HepG2 (cell line): ENCODE measurements around the gene FAM219A. TPM values are rescaled to one million over a fixed set of nuclear protein-coding genes. Genes with fewer than 3 reads are reported as not detected.

Source experiments
- ATAC-seq: fragments of 200-7000 bp; cut with Tn5 transposase; 3 replicates; pipeline ENCODE4 v1.9.1; 2020; ENCODE audit warnings: mild to moderate bottlenecking, moderate library complexity
- BruUV-seq: library from RNA; stranded (reverse); fragments of 400-500 nt; replicated peaks from 2 replicates; lab custom pipeline; 2021; lab: Mats Ljungman, UMichigan
- CTCF ChIA-PET: fragments of 300-600 bp; formaldehyde crosslinking; extraction: SDS; loops from one replicate; lab custom pipeline; 2021; ENCODE audit warnings: low total read pairs, inconsistent platforms, low intra/inter-chr PET ratio; lab: Yijun Ruan, JAX
- POLR2A ChIA-PET: fragments of 350-600 bp; sonication (Branson Sonifier 250); formaldehyde crosslinking; loops from one replicate; lab custom pipeline; 2020; ENCODE audit warnings: antibody characterized with exemption, inconsistent platforms; lab: Yijun Ruan, JAX
- DNase-seq: peaks from one replicate; pipeline ENCODE4 v3.0.0-alpha.2; 2015; ENCODE audit warnings: low spot score
- FAIRE-seq: peaks from 3 replicates; lab custom pipeline; 2011; peaks lifted over from hg19 to GRCh38; lab: Jason Lieb, UNC
- H2AFZ ChIP-seq: one replicate; pipeline ENCODE4 v1.6.1; 2011; ENCODE audit warnings: low read length, inconsistent platforms
- H3K27ac ChIP-seq: fragments of 300-600 bp; 3 replicates; pipeline ENCODE4 v1.8.0; 2011; ENCODE audit warnings: mixed run types, mild to moderate bottlenecking, mixed read lengths, low read length, inconsistent platforms; ENCODE audit not compliant: insufficient read depth; ENCODE audit errors: extremely low read length
- H3K27me3 ChIP-seq, 2 experiments: fragments of 200-600 bp in 1 of 2; 2 replicates in 1 of 2; 3 replicates in 1 of 2; pipeline versions ENCODE4 v1.6.0 to v1.8.0; 2011; ENCODE audit warnings: low read length in 2 of 2, mild to moderate bottlenecking in 2 of 2, moderate library complexity in 2 of 2, inconsistent platforms in 1 of 2; ENCODE audit not compliant: insufficient read depth in 2 of 2, control insufficient read depth in 1 of 2
- H3K36me3 ChIP-seq, 2 experiments: fragments of 200-600 bp in 1 of 2; replicated peaks in 1 of 2; 2 replicates in 1 of 2; 3 replicates in 1 of 2; pipeline versions ENCODE4 v1.5.1 to v1.8.0; 2011; ENCODE audit warnings: low read length in 2 of 2, inconsistent platforms in 1 of 2; ENCODE audit not compliant: insufficient read depth in 2 of 2, control insufficient read depth in 1 of 2
- H3K4me1 ChIP-seq: 2 replicates; pipeline ENCODE4 v1.5.1; 2012; ENCODE audit warnings: low read length, inconsistent platforms; ENCODE audit not compliant: insufficient read depth
- H3K4me2 ChIP-seq: 2 replicates; pipeline ENCODE4 v1.6.0; 2011; ENCODE audit warnings: low read depth, low read length, inconsistent platforms
- H3K4me3 ChIP-seq, 3 experiments: fragments of 200-600 bp in 1 of 3; sonication (generic), shearing (Covaris generic) in 1 of 3; replicated peaks in 1 of 3; 2 replicates each; pipeline ENCODE4 v1.5.1; 2011 to 2016; ENCODE audit warnings: low read length in 3 of 3, inconsistent platforms in 2 of 3, low read depth in 2 of 3, mild to moderate bottlenecking in 2 of 3, control low read depth in 1 of 3, mixed read lengths in 1 of 3; ENCODE audit not compliant: insufficient read depth in 1 of 3
- H3K79me2 ChIP-seq: one replicate; pipeline ENCODE4 v1.6.1; 2011; ENCODE audit warnings: low read length, inconsistent platforms; ENCODE audit not compliant: insufficient read depth
- H3K9ac ChIP-seq: 2 replicates; pipeline ENCODE4 v1.6.0; 2011; ENCODE audit warnings: mild to moderate bottlenecking, low read depth, low read length, inconsistent platforms; ENCODE audit not compliant: insufficient read depth
- H3K9me3 ChIP-seq: 2 replicates; pipeline ENCODE4 v1.5.1; 2012; ENCODE audit warnings: mild to moderate bottlenecking, low read length
- H4K20me1 ChIP-seq: 2 replicates; pipeline ENCODE4 v1.6.0; 2011; ENCODE audit warnings: inconsistent platforms, mild to moderate bottlenecking, low read length, moderate library complexity; ENCODE audit not compliant: insufficient read depth
- FOSL2 ChIP-seq: sonication (generic); formaldehyde crosslinking; IDR thresholded peaks from 2 replicates; pipeline ENCODE4 v1.4.0; 2020; ENCODE audit warnings: missing genetic modification reagents
- HDAC2 ChIP-seq: sonication (generic); formaldehyde crosslinking; IDR thresholded peaks from 2 replicates; pipeline ENCODE4 v1.4.0; 2020; ENCODE audit warnings: missing genetic modification reagents
- KDM6A ChIP-seq: IDR thresholded peaks from 2 replicates; pipeline ENCODE4 v1.6.1; 2016; ENCODE audit warnings: low read depth
- MTERF4 ChIP-seq: sonication (generic); formaldehyde crosslinking; IDR thresholded peaks from 2 replicates; pipeline ENCODE4 v1.8.0; 2023; ENCODE audit warnings: mild to moderate bottlenecking, missing genetic modification reagents
- RELA ChIP-seq: sonication (generic); formaldehyde crosslinking; IDR thresholded peaks from 2 replicates; pipeline ENCODE4 v1.4.0; 2020; ENCODE audit warnings: missing genetic modification reagents
- SRY ChIP-seq: sonication (generic); formaldehyde crosslinking; IDR thresholded peaks from 2 replicates; pipeline ENCODE4 v1.8.0; 2022; ENCODE audit warnings: mild to moderate bottlenecking, missing genetic modification reagents
- XBP1 ChIP-seq: sonication (generic); formaldehyde crosslinking; IDR thresholded peaks from 2 replicates; pipeline ENCODE4 v1.5.0; 2020; ENCODE audit warnings: missing genetic modification reagents
- YEATS4 ChIP-seq: sonication (generic); formaldehyde crosslinking; IDR thresholded peaks from 2 replicates; pipeline ENCODE4 v1.4.0; 2020; ENCODE audit warnings: missing genetic modification reagents, borderline replicate concordance
- ZBTB3 ChIP-seq: sonication (generic); formaldehyde crosslinking; IDR thresholded peaks from 2 replicates; pipeline ENCODE4 v1.4.0; 2020; ENCODE audit warnings: low read depth, mild to moderate bottlenecking, moderate library complexity, missing genetic modification reagents, borderline replicate concordance
- ZNF329 ChIP-seq: sonication (generic); formaldehyde crosslinking; IDR thresholded peaks from 2 replicates; pipeline ENCODE4 v1.9.0; 2021; ENCODE audit warnings: low read depth, mild to moderate bottlenecking, missing genetic modification reagents
- ZNF597 ChIP-seq: sonication (generic); formaldehyde crosslinking; IDR thresholded peaks from 2 replicates; pipeline ENCODE4 v1.5.0; 2020; ENCODE audit warnings: missing genetic modification reagents
- ZNF615 ChIP-seq: sonication (generic); formaldehyde crosslinking; IDR thresholded peaks from 2 replicates; pipeline ENCODE4 v1.5.0; 2020; ENCODE audit warnings: mild to moderate bottlenecking, missing genetic modification reagents, borderline replicate concordance
- ZNF839 ChIP-seq: sonication (generic); formaldehyde crosslinking; IDR thresholded peaks from 2 replicates; pipeline ENCODE4 v1.4.0; 2020; ENCODE audit warnings: missing genetic modification reagents, mild to moderate bottlenecking, borderline replicate concordance
- WGBS: methylation state at CpG from one replicate; pipeline ENCODE4 v1.1.6; 2017; ENCODE audit warnings: low lambda C conversion rate; 5-methylcytosine and 5-hydroxymethylcytosine counted together
- in situ Hi-C: cut with HindIII; loops from 2 replicates; pipeline ENCODE4 v1.10.0; 2017; ENCODE audit warnings: low pct_unique_long_range_greater_than_20kb; ENCODE audit not compliant: extremely low pct_ligation_motif_present
- intact Hi-C: fragments of 100-400 bp; cut with micrococcal nuclease; formaldehyde crosslinking; loops from one replicate; pipeline ENCODE4 v1.10.0; 2022; ENCODE audit not compliant: unreplicated experiment
- polyA plus RNA-seq, 8 experiments: library from polyadenylated mRNA; depleted of rRNA in 3 of 8; stranded (reverse) in 7 of 8; unstranded in 1 of 8; fragments of >200 nt; fragmentation: Illumina TruSeq in 4 of 8; extraction: Trizol in 4 of 8; gene quantifications; 2 replicates each; pipeline versions ENCODE4 v1.2.1 to v1.2.3, GENCODE V29; 2011 to 2016; ENCODE audit warnings: low read depth in 4 of 8, missing spikeins in 1 of 8, mixed read lengths in 1 of 8; ENCODE audit not compliant: insufficient read depth in 1 of 8
- total RNA-seq, 5 experiments: library from RNA; depleted of rRNA; stranded (reverse); fragments of >200 nt; fragmentation: Illumina TruSeq; extraction: Trizol; gene quantifications; 2 replicates each; pipeline ENCODE4 v1.2.3, GENCODE V29; 2016; ENCODE audit warnings: low read depth in 1 of 5
- TF ChIP-seq, protein P1 (sequence below): sonication (generic); formaldehyde crosslinking; conservative IDR thresholded peaks from 2 replicates; pipeline ENCODE4 v1.4.0; 2020; ENCODE audit warnings: missing genetic modification reagents
- TF ChIP-seq, protein P2 (sequence below): sonication (generic); formaldehyde crosslinking; IDR thresholded peaks from 2 replicates; pipeline ENCODE4 v1.5.0; 2020; ENCODE audit warnings: mild to moderate bottlenecking, missing genetic modification reagents
- TF ChIP-seq, protein P3 (sequence below): sonication (generic); formaldehyde crosslinking; IDR thresholded peaks from 2 replicates; pipeline ENCODE4 v1.4.0; 2020; ENCODE audit warnings: missing genetic modification reagents

The FAM219A gene
- total and polyA plus RNA-seq, 2 of the 13 experiments (the other 11 are each of a cell fraction or from before 2014, with no cell fraction given), result 3.9 to 6.4 TPM

- FAIRE-seq (no peak), DNase-seq (no peak), ATAC-seq (no peak)
- no peaks in the 10 kb centered on the region for H4K20me1 ChIP-seq
- CTCF ChIA-PET, result no interaction called here
- no peaks in the 10 kb centered on the region for H3K4me1 ChIP-seq
- no peak overlapping the region for H3K4me3 ChIP-seq
- 84% methylated on average over 9 of the region's 12 CpGs for WGBS
- no peak overlapping the region for H3K27ac ChIP-seq
- H3K27me3 ChIP-seq, result no peaks in the 10 kb centered on the region
- H3K4me2 ChIP-seq, result no peak overlapping the region
- POLR2A ChIA-PET, result no interaction called here
- TF ChIP-seq YEATS4 (CRISPR knock-in tag), result no peak
- TF ChIP-seq ZNF329 (CRISPR knock-in tag), result no peak
- no peak for TF ChIP-seq MTERF4 (CRISPR knock-in tag)
- TF ChIP-seq FOSL2 (CRISPR knock-in tag), result no peak
- TF ChIP-seq ZNF615 (CRISPR knock-in tag), result no peak
- no peak for TF ChIP-seq ZNF597 (CRISPR knock-in tag)
- TF ChIP-seq, protein P1, sequence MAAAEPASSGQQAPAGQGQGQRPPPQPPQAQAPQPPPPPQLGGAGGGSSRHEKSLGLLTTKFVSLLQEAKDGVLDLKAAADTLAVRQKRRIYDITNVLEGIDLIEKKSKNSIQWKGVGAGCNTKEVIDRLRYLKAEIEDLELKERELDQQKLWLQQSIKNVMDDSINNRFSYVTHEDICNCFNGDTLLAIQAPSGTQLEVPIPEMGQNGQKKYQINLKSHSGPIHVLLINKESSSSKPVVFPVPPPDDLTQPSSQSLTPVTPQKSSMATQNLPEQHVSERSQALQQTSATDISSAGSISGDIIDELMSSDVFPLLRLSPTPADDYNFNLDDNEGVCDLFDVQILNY (CRISPR knock-in tag), result no peak
- TF ChIP-seq, protein P2, sequence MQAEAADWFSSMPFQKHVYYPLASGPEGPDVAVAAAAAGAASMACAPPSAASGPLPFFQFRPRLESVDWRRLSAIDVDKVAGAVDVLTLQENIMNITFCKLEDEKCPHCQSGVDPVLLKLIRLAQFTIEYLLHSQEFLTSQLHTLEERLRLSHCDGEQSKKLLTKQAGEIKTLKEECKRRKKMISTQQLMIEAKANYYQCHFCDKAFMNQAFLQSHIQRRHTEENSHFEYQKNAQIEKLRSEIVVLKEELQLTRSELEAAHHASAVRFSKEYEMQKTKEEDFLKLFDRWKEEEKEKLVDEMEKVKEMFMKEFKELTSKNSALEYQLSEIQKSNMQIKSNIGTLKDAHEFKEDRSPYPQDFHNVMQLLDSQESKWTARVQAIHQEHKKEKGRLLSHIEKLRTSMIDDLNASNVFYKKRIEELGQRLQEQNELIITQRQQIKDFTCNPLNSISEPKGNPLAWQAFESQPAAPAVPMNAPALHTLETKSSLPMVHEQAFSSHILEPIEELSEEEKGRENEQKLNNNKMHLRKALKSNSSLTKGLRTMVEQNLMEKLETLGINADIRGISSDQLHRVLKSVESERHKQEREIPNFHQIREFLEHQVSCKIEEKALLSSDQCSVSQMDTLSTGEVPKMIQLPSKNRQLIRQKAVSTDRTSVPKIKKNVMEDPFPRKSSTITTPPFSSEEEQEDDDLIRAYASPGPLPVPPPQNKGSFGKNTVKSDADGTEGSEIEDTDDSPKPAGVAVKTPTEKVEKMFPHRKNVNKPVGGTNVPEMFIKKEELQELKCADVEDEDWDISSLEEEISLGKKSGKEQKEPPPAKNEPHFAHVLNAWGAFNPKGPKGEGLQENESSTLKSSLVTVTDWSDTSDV (CRISPR knock-in tag), result no peak
- no peak for TF ChIP-seq ZNF839 (CRISPR knock-in tag)
- no peak for TF ChIP-seq KDM6A
- TF ChIP-seq, protein P3, sequence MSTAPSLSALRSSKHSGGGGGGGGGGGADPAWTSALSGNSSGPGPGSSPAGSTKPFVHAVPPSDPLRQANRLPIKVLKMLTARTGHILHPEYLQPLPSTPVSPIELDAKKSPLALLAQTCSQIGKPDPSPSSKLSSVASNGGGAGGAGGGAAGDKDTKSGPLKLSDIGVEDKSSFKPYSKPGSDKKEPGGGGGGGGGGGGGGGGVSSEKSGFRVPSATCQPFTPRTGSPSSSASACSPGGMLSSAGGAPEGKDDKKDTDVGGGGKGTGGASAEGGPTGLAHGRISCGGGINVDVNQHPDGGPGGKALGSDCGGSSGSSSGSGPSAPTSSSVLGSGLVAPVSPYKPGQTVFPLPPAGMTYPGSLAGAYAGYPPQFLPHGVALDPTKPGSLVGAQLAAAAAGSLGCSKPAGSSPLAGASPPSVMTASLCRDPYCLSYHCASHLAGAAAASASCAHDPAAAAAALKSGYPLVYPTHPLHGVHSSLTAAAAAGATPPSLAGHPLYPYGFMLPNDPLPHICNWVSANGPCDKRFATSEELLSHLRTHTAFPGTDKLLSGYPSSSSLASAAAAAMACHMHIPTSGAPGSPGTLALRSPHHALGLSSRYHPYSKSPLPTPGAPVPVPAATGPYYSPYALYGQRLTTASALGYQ (CRISPR knock-in tag), result no peak
- TF ChIP-seq ZBTB3 (CRISPR knock-in tag), result no peak
- no peak for TF ChIP-seq SRY (CRISPR knock-in tag)
- TF ChIP-seq RELA, result no peak
- TF ChIP-seq XBP1 (CRISPR knock-in tag), result no peak
- no peak for TF ChIP-seq HDAC2 (CRISPR knock-in tag)
- H3K9ac ChIP-seq, result no peak overlapping the region
- no TSS peak for BruUV-seq
- intact Hi-C loops, result no loop called here
- in situ Hi-C loops, result no loop called here
- H3K79me2 ChIP-seq, result no peaks in the 10 kb centered on the region
- no peaks in the 10 kb centered on the region; a peak in 1 of 5 replicates for H3K36me3 ChIP-seq
- no peaks in the 10 kb centered on the region for H3K9me3 ChIP-seq
- H2AFZ ChIP-seq, result no peak overlapping the region
Measured at GRCh38 chr9:34400275-34400674, 58.1 kb downstream of the FAM219A start.
